Natural killer cell (primary cell): ENCODE data around the gene PTPN14. TPM values are rescaled to one million over a fixed set of nuclear protein-coding genes. Genes with fewer than 3 reads are reported as not detected.

Source experiments
- ATAC-seq, 3 donors: fragments of 150-1000 bp in 2 of 3; fragments of 200-7000 bp in 1 of 3; cut with Tn5 transposase; 1 replicate in 1 of 3; 2 replicates in 2 of 3; pipeline ENCODE4 v1.10.0; 2021; ENCODE audit warnings: mild to moderate bottlenecking in 2 of 3, moderate library complexity in 2 of 3
- DNase-seq, 2 donors: peaks; one replicate each; pipeline versions ENCODE4 v3.0.0 to v3.0.0-alpha.2; 2013 to 2021; ENCODE audit warnings: mixed read lengths in 1 of 2
- H3K27ac ChIP-seq: one replicate; pipeline ENCODE4 v1.5.1; 2013; ENCODE audit warnings: mild to moderate bottlenecking, low read length
- H3K27me3 ChIP-seq: one replicate; pipeline ENCODE4 v1.6.1; 2013; ENCODE audit warnings: low read length; ENCODE audit not compliant: control insufficient read depth, insufficient read depth
- H3K36me3 ChIP-seq: one replicate; pipeline ENCODE4 v1.6.1; 2013; ENCODE audit warnings: low read length; ENCODE audit not compliant: control insufficient read depth, insufficient read depth
- H3K4me1 ChIP-seq: one replicate; pipeline ENCODE4 v1.6.1; 2013; ENCODE audit warnings: low read length; ENCODE audit not compliant: control insufficient read depth, insufficient read depth
- H3K4me3 ChIP-seq: one replicate; pipeline ENCODE4 v1.5.1; 2013; ENCODE audit warnings: low read length
- H3K9me3 ChIP-seq: one replicate; pipeline ENCODE4 v1.6.1; 2013; ENCODE audit warnings: low read length; ENCODE audit not compliant: control insufficient read depth, insufficient read depth
- H3K27ac Mint-ChIP-seq, 2 donors: one replicate each; pipeline ENCODE4 v1.8.0; 2022; ENCODE audit warnings: mild to moderate bottlenecking in 2 of 2, mixed read lengths in 2 of 2, moderate library complexity in 1 of 2
- H3K27me3 Mint-ChIP-seq, 2 donors: one replicate each; pipeline ENCODE4 v1.8.0; 2022; ENCODE audit warnings: low read depth in 2 of 2, mixed read lengths in 2 of 2
- H3K36me3 Mint-ChIP-seq: one replicate; pipeline ENCODE4 v1.8.0; 2022; ENCODE audit warnings: mixed read lengths
- H3K4me1 Mint-ChIP-seq, 2 donors: one replicate each; pipeline ENCODE4 v1.8.0; 2022; ENCODE audit warnings: mixed read lengths in 2 of 2
- H3K4me3 Mint-ChIP-seq: one replicate; pipeline ENCODE4 v1.8.0; 2022; ENCODE audit warnings: mild to moderate bottlenecking, moderate library complexity, mixed read lengths
- H3K9me3 Mint-ChIP-seq, 2 donors: one replicate each; pipeline ENCODE4 v1.8.0; 2022; ENCODE audit warnings: mixed read lengths in 2 of 2
- WGBS: methylation state at CpG from one replicate; pipeline ENCODE4 v1.1.7; 2013; ENCODE audit warnings: missing lambda C conversion rate; ENCODE audit not compliant: insufficient coverage; 5-methylcytosine and 5-hydroxymethylcytosine counted together
- intact Hi-C: fragments of 100-400 bp; cut with micrococcal nuclease; formaldehyde crosslinking; loops from one replicate; pipeline ENCODE4 v1.14.2; 2022
- total RNA-seq, 4 donors: library from RNA; stranded (reverse); fragments of 120-200 nt in 1 of 4; gene quantifications; one replicate each; pipeline versions ENCODE4 v1.2.3 to v1.2.4, GENCODE V29; 2013 to 2022
- TF ChIP-seq, protein P1 (sequence below): fragments of 200-600 bp; IDR thresholded peaks from one replicate; pipeline ENCODE4 v1.8.0; 2022; ENCODE audit warnings: antibody characterized with exemption

The PTPN14 gene
- total RNA-seq, 3 donors from 2014 or later (not counting 1 experiment from before 2014, with no cell fraction given): 0.02 TPM; not detected in 2

- WGBS: 88% methylated on average over 5 of the region's 5 CpGs
- Histone ChIP-seq H3K27ac (no peak overlapping the region), H3K4me1 (no peaks in the 10 kb centered on the region), H3K4me3 (no peak overlapping the region), H3K9me3 (no peaks in the 10 kb centered on the region), H3K27me3 (no peaks in the 10 kb centered on the region), H3K36me3 (peaks cover 10% of the 10 kb centered on the region)
- no peak for DNase-seq
- TF ChIP-seq, protein P1, sequence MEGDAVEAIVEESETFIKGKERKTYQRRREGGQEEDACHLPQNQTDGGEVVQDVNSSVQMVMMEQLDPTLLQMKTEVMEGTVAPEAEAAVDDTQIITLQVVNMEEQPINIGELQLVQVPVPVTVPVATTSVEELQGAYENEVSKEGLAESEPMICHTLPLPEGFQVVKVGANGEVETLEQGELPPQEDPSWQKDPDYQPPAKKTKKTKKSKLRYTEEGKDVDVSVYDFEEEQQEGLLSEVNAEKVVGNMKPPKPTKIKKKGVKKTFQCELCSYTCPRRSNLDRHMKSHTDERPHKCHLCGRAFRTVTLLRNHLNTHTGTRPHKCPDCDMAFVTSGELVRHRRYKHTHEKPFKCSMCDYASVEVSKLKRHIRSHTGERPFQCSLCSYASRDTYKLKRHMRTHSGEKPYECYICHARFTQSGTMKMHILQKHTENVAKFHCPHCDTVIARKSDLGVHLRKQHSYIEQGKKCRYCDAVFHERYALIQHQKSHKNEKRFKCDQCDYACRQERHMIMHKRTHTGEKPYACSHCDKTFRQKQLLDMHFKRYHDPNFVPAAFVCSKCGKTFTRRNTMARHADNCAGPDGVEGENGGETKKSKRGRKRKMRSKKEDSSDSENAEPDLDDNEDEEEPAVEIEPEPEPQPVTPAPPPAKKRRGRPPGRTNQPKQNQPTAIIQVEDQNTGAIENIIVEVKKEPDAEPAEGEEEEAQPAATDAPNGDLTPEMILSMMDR: no peak
- Mint-ChIP-seq H3K9me3 (no peaks in the 10 kb centered on the region), H3K4me3 (no peak overlapping the region), H3K36me3 (peaks cover 8% of the 10 kb centered on the region), H3K27ac (no peak overlapping the region), H3K27me3 (no peaks in the 10 kb centered on the region), H3K4me1 (peaks cover 7 to 9% of the 10 kb centered on the region in 2 donors)
- no peak for ATAC-seq
- intact Hi-C loops: no loop called here
Measured at GRCh38 chr1:214316593-214316992, 234.8 kb downstream of the PTPN14 start.

DNA sequence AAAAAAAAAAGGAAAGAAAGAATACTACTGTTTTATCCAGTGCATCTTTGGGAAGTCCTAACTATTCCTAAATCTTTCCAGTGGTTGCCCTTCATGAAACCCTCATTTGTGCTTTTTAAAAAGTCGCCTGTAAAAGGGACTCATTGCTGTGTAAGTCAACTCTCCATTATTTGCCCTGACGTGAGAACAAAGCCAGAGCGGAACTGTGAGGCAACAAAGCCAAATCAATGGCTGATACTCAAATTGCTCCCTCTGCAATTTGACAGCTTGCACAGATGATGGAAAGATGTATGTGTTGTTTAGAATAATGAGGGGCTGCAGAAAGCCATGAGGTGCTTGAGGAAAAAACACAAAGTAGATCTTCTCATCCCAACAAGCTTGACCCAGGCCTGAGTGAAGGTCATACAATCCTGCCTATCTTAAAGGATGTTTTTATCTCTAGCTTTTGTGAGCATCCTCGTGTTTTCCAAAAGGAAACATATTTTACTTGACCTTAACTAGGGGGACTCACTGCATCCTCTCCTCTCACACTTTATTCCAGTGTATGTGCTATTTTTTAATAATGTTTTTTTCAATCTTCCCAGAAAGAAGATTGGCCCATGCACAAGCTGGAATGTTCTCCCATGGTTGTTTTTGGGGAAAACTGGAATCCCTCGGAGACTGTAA lies 237.1 kb downstream of the PTPN14 start:
- TF ChIP-seq, protein P1: no peak
- Histone ChIP-seq H3K36me3 (peaks cover 9% of the 10 kb centered on the region), H3K4me1 (peaks cover 4% of the 10 kb centered on the region), H3K9me3 (no peaks in the 10 kb centered on the region), H3K27ac (no peak overlapping the region), H3K4me3 (no peak overlapping the region), H3K27me3 (no peaks in the 10 kb centered on the region)
- H3K27ac Mint-ChIP-seq: no peak overlapping the region
- no peaks in the 10 kb centered on the region for H3K9me3 Mint-ChIP-seq
- intact Hi-C loops: no loop called here
- WGBS: 98% methylated on average over 4 of the region's 5 CpGs
- H3K36me3 Mint-ChIP-seq: peaks cover 2% of the 10 kb centered on the region
- peaks cover 23 to 26% of the 10 kb centered on the region in 2 donors for H3K4me1 Mint-ChIP-seq
- no peak for ATAC-seq
- no peaks in the 10 kb centered on the region for H3K27me3 Mint-ChIP-seq
- H3K4me3 Mint-ChIP-seq: no peak overlapping the region
- no peak for DNase-seq

GRCh38 chr1:214312530-214313051 lies 238.8 kb downstream of the PTPN14 start:
- Mint-ChIP-seq H3K4me1 (peaks cover 31 to 36% of the 10 kb centered on the region in 2 donors), H3K36me3 (no peaks in the 10 kb centered on the region), H3K27ac (no peak overlapping the region), H3K9me3 (no peaks in the 10 kb centered on the region), H3K4me3 (no peak overlapping the region), H3K27me3 (no peaks in the 10 kb centered on the region)
- intact Hi-C loops: no loop called here
- no peak for DNase-seq
- Histone ChIP-seq H3K4me1 (peaks cover 4% of the 10 kb centered on the region), H3K9me3 (no peaks in the 10 kb centered on the region), H3K36me3 (no peaks in the 10 kb centered on the region), H3K4me3 (no peak overlapping the region), H3K27me3 (no peaks in the 10 kb centered on the region), H3K27ac (no peak overlapping the region)
- ATAC-seq: no peak
- WGBS: 95% methylated on average over 10 of the region's 10 CpGs
- TF ChIP-seq, protein P1: no peak
